GM18505 (cell line): Measurements from ENCODE around the gene EFEMP2.

ENCODE experiments used
- ATAC-seq: cut with Tn5 transposase; IDR thresholded peaks from one replicate; pipeline ENCODE4 v1.9.1; 2021; ENCODE audit not compliant: unreplicated experiment
- POLR2A ChIP-seq: IDR thresholded peaks from 4 replicates; pipeline ENCODE4 v1.6.1; 2011; ENCODE audit warnings: borderline replicate concordance; ENCODE audit not compliant: insufficient read depth, insufficient read length; ENCODE audit errors: extremely low read depth

The EFEMP2 gene

DNA sequence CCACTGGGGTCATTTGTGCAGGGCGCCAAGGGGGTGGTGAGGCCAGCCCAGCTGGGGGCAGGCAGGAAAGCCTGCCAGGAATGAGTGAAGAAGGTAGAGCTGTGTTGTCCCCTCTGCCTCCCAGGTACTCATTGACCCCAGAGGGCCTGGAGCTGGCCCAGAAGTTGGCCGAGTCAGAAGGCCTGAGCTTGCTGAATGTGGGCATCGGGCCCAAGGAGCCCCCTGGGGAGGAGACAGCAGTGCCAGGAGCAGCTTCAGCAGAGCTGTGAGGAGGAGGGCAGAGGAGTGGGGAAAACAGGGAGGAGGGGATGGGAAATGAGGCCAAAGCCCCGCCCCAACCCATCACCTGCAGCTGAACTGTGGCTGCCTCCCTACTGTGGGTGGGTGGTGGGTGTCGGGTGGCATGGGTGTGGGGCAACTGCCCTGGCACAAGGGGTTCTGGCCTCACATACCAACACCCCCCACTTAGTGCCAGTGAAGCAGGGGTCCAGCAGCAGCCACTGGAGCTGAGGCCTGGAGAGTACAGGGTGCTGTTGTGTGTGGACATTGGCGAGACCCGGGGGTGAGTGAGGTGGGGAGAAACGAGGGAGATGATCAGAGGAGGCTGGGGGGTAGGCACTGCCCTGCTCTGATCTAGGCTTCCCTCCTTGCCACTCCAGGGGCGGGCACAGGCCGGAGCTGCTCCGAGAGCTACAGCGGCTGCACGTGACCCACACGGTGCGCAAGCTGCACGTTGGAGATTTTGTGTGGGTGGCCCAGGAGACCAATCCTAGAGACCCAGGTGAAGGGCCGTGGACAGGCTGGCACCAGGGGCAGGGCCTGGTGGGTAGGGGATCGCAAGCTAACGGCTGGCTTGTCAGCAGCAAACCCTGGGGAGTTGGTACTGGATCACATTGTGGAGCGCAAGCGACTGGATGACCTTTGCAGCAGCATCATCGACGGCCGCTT lies 9.4 kb downstream of the EFEMP2 start:
- ATAC-seq: no peak
- no peak for TF ChIP-seq POLR2A

DNA sequence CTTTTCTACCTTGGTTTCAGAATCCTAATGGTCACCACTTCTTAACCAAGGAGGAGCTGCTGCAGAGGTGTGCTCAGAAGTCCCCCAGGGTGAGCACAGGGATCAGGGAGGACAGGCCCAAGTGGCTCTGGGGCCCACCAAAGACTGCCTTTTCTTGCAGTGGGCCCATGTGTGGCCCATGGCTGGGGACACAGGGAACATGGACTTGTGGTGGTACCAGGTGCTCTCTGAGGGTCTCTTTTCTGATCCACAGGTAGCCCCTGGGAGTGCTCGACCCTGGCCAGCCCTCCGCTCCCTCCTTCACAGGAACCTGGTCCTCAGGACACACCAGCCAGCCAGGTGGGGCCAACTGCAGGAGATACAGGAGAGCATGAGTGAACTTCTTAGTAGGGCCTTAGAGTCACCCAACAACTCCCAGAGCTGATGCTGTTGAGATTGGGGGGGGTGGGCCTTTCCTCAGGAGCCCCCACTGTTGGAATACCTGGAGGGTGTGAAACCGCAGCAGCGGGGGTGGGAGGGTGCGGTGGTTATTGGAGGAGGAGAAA lies 10.3 kb downstream of the EFEMP2 start:
- TF ChIP-seq POLR2A: no peak
- ATAC-seq: no peak

DNA sequence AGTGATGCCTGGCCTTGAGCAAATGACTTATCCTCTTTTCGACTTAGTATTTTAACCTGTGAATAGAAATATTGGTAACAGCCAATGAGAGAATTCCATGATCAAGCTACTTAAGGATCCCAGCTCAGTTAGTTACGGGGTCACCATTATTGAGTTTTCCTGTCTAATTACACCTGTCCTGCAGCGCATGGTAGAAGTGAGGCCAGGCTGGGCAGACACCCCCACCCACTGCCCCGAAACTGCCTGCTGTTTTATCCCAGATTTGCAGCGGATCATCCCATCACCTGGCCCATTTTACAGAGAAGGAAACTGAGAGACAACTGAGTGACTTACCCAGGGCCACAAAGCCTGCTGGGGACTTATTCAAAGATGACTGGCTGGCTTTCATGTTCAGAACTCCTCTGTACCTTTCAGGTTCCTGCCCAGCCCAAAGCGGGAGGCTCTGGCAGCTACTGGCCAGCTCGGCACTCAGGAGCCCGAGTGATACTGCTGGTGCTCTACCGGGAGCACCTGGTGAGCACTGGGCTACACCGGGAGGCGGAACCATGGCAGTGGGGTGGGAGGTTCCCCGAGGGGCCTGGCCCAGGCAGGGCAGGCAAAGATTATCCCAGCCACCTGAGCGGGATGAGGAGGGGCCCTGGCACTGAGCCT lies 10.9 kb downstream of the EFEMP2 start:
- TF ChIP-seq POLR2A: no peak

DNA sequence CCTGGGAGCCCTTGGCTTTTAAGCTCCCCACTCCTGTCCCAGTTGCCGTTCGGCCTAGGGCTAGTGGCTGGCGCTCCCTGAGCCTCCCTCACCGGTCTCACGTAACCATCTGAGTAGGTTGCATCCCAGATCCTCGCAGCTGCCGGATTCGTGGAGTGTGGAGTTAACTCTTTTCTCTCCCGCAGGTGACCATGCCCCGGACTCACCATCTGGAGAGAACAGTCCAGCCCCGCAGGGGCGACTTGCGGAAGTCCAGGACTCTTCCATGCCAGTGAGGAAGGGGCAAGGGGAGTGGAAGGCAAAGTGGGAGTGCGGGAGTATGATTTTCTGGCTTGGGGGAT lies 11.5 kb downstream of the EFEMP2 start:
- no peak for ATAC-seq

More for the DNA sequence above, 10.9 kb downstream of the EFEMP2 start:
- ATAC-seq: no peak

DNA sequence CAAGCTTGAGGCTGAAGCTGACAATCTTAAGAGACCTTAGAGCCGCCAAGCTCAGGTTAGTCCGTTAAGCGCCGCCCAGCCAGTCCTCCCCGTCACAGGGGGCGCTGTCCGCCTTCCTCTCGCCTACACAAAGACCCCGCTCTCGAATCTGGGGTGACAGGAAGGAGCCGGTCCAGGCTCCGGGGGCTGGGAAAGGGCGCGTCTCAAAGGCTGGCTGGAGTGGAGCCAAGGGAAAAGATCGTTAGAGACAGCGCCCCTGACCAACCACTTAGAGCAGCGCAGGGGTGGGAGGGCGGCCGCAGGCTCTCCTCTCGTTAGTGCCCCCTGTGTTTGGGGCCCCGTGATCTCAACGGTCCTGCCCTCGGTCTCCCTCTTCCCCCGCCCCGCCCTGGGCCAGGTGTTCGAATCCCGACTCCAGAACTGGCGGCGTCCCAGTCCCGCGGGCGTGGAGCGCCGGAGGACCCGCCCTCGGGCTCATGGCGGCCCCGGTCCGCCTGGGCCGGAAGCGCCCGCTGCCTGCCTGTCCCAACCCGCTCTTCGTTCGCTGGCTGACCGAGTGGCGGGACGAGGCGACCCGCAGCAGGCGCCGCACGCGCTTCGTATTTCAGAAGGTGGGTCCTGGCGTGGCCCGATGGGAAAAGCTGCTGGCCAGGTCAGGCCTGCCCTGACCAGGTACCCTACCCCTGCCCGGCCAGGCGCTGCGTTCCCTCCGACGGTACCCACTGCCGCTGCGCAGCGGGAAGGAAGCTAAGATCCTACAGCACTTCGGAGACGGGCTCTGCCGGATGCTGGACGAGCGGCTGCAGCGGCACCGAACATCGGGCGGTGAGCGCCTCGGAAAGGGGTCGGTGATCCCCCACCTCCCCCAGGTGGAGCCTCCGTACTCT lies 12.1 kb downstream of the EFEMP2 start, which contains the start of gene MUS81:
MUS81 (plus strand) TSS at position 156 of the 887 bp plus-strand sequence; CDS start at position 477, 321 bp downstream.
- TF ChIP-seq POLR2A: peak; percentile 73
- ATAC-seq: peak; percentile 22

More for the DNA sequence above, 11.5 kb downstream of the EFEMP2 start:
- TF ChIP-seq POLR2A: no peak

DNA sequence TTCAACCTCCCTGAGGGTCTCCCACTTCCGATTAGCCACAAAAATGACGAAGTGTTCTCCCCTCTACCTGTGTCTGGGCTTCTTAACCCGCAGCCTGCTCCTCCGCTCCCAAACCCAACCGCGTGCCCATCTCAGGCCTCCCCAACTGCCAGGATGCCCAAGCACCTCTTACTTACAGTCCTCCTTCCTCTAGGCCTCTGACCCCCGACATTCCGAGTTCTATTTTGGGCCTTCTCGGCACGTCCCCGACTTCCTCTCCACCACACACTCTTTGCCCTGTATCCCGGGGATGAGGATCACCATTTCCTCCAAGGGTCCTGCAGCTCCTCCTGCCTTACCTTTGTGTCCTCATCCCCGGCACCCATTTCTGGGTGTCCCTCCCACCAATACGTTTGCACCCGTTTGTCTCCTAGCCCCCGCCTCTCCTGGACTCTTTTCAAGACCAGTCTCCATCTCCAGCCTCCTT lies 12.8 kb downstream of the EFEMP2 start:
- no peak for ATAC-seq
- TF ChIP-seq POLR2A: no peak

DNA sequence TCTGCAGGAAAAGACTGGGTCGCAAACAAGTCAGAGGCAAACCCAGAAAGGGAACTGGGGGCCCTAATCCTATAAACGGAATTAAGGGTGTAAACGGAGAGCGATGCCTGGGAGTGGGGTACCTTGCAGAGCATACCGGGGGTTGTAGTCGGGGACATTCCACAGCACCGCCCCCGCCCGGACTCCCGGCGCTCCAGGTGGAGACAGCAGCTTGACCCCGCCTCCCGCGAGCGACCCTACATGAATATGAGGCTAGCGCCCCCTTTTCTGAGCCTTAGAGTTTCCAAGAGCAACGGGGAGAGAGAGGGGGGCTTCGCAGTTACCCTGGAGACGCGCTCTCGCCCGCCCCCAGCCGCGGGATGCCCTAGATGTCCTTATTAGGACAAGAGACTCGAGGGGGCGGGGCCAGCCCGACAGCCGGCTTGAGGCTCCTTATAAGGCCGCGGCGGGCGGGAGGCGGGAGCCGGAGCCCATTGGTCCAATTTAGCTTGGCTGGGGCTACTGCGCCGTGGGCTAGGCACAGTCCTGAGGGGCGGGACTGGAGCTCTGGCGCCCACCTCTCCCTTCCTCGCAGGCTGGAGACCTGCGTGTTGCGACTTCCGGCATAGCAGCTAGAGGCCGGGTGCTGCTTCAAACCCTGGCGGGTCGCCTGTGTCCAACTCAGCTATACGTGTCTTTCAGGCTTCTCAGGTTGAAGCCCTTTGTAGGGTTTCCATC lies 13.3 kb downstream of the EFEMP2 start:
- peak; percentile 98 for TF ChIP-seq POLR2A
- ATAC-seq: peak; percentile 45

DNA sequence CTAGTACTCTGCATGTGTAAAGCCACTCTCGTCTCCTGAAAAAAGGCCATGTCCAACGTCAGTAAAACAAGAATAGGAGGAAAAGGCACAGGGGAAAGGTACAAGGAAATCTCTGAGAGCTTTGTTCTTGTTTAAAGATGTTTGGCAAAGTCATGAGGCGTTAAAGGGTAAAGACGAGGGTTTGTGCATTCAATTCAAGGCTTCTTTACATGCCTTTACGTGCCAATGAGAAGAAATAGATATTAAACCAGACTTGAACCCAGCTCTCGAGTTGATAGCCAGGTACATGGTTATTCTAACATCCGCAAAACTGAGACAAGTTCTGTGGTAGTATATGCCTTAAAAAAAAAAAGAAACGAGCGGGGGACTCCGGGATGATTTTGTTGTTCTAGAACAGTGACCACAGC lies 13.9 kb downstream of the EFEMP2 start:
- no peak for TF ChIP-seq POLR2A
- ATAC-seq: no peak

DNA sequence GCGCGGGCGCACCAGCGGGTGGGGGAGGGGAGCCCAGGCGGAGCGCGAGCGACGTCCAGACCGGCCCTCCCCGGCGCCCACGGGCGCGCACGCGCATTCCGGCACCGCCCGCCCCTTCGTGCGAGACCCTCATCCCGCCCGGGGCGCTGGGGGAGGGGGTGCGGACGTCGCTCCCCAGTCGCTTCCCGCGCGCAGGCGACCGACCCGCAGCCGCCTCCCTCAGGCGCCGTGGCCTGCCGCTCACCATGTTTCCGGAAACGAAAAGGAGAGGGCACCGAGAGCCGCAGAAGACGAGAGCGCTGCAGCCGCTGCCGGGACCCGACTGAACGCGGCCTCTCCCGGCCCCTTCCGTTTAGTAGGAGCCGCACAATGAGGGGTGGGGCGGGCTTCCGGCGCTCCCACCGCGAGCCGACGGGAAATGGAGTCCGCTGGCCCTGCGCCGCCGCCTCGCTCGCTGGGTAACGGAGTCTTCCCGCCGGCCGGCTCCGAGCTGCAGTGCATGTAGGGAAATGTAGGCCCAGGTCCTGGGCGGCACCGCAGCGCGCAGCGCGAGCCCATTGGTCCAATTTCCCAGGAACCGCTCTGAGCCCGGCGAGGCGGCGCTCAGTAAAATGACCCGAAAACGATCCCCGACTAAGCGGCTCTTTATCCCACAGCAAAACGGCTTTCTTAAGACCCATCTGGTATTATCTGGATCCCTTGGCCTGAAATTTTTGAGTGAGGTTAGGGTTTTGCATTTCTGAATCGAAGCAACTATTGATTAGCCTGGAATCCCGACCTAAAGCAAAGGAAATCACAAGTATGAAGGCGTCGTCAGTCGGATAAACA lies 14.5 kb downstream of the EFEMP2 start, which contains the start of gene CFL1:
CFL1 (minus strand) TSS at position 328 of the 828 bp plus-strand sequence; CDS start at position 247, 81 bp downstream.
- TF ChIP-seq POLR2A: peak; percentile 100
- ATAC-seq: peak; percentile 43

DNA sequence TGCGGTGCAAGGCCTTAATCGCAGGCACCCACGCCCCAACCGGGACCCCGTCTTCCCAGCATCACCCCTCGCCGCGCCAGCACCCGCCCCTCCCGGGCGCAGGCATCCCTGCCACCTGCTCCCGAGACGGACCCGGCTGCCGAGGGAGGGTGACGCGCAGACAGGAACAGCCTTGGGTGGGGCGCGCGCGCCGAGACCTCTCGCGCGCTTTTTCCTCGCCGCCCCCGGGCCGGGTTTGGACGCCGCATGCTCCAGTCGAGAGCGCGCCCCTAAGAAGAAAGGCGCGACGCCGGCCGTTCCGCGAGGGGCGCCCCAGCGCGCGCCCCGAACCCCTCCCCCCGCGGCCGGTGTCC lies 15.1 kb downstream of the EFEMP2 start:
- no peak for TF ChIP-seq POLR2A
- peak; percentile 4 for ATAC-seq
